ENCODE results near the gene GPR141. TPM values are rescaled to one million over a fixed set of nuclear protein-coding genes. Genes with fewer than 3 reads are reported as not detected.

The GPR141 gene
- total and polyA plus RNA-seq, 2 donors (not counting 3 experiments of a cell fraction or from before 2014, with no cell fraction given) = not detected

DNA sequence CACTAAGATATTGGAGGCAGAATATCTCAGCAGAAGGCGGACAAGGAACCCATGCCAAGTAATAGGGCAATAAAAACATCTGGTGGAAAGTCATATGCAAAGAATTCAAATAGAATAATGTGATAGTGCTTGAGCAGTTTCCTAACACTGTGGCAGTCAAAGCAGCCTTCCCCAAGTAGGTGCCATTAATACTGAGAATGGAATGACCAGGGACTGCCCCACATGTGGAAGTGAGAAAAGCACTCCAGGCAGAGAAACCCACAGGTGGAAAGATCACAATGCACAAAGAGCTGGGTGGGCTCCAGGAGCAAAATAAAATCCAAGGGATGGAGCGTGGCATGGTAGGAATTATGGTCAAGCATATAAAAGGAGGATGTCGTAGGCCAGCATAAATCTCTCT is 100.4 kb downstream of the GPR141 start:
- Histone ChIP-seq H3K9me1 (replicated peaks; ENCODE audit: control insufficient read depth, extremely low read depth, insufficient read depth, low read length) (no peaks in the 10 kb centered on the region), H2AFZ (ENCODE audit: low read depth, low read length) (no peak overlapping the region), H3K4me2 (ENCODE audit: insufficient read depth, low read length) (no peak overlapping the region), H3K36me3 (ENCODE audit: control insufficient read depth in 2 of 2, extremely low read depth in 1 of 2, insufficient read depth in 2 of 2, low read length in 2 of 2) (no peaks in the 10 kb centered on the region), H3K9ac (replicated peaks; ENCODE audit: extremely low read depth, insufficient read depth, low read length) (no peak overlapping the region), H3K4me1 (ENCODE audit: control insufficient read depth, extremely low read depth, insufficient read depth, low read length) (no peaks in the 10 kb centered on the region), H3K27me3 (ENCODE audit: control insufficient read depth in 2 of 2, insufficient read depth in 2 of 2, low read length in 2 of 2) (no peaks in the 10 kb centered on the region), H4K20me1 (replicated peaks; ENCODE audit: control insufficient read depth, extremely low read depth, insufficient read depth, low read length) (no peaks in the 10 kb centered on the region), H3K79me2 (ENCODE audit: control insufficient read depth, insufficient read depth, low read length) (no peaks in the 10 kb centered on the region), H3K27ac (ENCODE audit: insufficient read depth, low read depth, low read length) (no peak overlapping the region), H3K4me3 (replicated peaks in 1 of 3; ENCODE audit: insufficient read depth in 1 of 3, low read depth in 1 of 3, low read length in 3 of 3) (no peak overlapping the region), H3K9me3 (replicated peaks; ENCODE audit: control insufficient read depth, insufficient read depth, low read length) (no peaks in the 10 kb centered on the region)
- BruUV-seq (replicated peaks) = no TSS peak
- POLR2A ChIA-PET = no interaction called here
- intact Hi-C loops (cut with micrococcal nuclease) (no loop called here), dilution Hi-C loops (cut with MboI; ENCODE audit: extremely low pct_ligation_motif_present, low sequenced_read_pairs) (no loop called here)
- no peak for FAIRE-seq
- no peak for DNase-seq (ENCODE audit: low read depth, low spot score)
- TF ChIP-seq FOS (IDR thresholded peaks at IDR 0.05; ENCODE audit: borderline replicate concordance, insufficient read depth, low read length) (no peak), JUN (IDR thresholded peaks at IDR 0.05; ENCODE audit: borderline replicate concordance, insufficient read depth, insufficient read length, low read depth) (no peak), GATA2 (IDR thresholded peaks at IDR 0.05; ENCODE audit: insufficient read depth, insufficient read length, low read depth, low read length) (no peak), POLR2A (IDR thresholded peaks at IDR 0.05; ENCODE audit: low read depth, low read length) (no peak)
- TF ChIP-seq, protein P1, sequence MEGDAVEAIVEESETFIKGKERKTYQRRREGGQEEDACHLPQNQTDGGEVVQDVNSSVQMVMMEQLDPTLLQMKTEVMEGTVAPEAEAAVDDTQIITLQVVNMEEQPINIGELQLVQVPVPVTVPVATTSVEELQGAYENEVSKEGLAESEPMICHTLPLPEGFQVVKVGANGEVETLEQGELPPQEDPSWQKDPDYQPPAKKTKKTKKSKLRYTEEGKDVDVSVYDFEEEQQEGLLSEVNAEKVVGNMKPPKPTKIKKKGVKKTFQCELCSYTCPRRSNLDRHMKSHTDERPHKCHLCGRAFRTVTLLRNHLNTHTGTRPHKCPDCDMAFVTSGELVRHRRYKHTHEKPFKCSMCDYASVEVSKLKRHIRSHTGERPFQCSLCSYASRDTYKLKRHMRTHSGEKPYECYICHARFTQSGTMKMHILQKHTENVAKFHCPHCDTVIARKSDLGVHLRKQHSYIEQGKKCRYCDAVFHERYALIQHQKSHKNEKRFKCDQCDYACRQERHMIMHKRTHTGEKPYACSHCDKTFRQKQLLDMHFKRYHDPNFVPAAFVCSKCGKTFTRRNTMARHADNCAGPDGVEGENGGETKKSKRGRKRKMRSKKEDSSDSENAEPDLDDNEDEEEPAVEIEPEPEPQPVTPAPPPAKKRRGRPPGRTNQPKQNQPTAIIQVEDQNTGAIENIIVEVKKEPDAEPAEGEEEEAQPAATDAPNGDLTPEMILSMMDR (IDR thresholded peaks at IDR 0.05; ENCODE audit: extremely low read depth in 1 of 2, insufficient read depth in 1 of 2, low read depth in 1 of 2, low read length in 2 of 2) = no peak
- CTCF ChIA-PET = no interaction called here
